Activated T-helper 1 cell treated with Interleukin-2 at 50 U/mL for 16 hours (primary cell): ENCODE data around the gene NACC2.

Experiments used
- DNase-seq: peaks from one replicate; pipeline ENCODE4 v3.0.0-alpha.2; 2020; ENCODE audit warnings: low read depth

The NACC2 gene

DNA sequence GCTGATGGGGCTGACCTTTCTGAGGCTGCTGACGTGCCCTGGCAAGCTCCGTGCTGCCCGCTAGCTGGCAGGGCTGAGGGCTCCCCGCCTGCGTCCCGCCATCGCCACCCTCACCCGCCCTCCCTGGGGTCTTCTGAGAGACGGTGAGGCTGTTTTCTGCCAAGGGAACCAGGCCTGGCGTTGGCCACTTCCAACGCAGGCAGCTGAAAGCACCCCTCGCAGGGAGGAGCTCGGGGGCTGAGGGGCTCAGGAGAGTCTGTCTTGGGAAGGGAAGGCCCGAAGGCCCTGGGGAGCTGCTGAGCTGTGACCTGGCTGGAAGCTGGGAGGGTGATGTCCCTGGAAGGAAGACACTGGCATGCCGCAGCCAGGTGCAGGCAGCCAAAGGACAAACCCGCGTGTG lies 33.3 kb upstream of the NACC2 start:
- no peak for DNase-seq

- DNase-seq, result no peak
Measured at GRCh38 chr9:136127313-136127712, 32.2 kb upstream of the NACC2 start.

- no peak for DNase-seq
Measured at GRCh38 chr9:136124976-136125692, 30.0 kb upstream of the NACC2 start.

- peak; percentile 63 for DNase-seq
Measured at GRCh38 chr9:136122425-136123383, 27.6 kb upstream of the NACC2 start.

DNA sequence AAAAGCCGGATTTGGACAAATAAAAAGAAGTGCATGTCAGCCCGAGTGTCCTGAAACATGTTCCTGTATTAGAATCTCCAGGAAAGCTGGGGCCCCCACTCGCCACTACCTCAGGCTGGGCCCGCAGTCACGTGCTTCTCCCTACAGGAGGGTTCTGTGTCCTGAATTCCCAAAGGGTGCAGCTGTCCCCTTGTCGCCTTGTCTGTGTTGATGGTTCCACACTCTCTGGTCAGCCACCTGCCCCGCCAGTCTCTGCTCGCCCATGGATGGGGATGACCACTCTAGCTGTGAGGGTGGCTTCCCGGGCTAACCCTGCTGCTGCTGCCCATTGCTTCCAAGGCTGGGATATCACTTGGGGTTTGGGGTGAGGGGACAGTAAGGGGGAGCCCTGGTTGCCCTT lies 26.7 kb upstream of the NACC2 start:
- no peak for DNase-seq

GRCh38 chr9:136120438-136120844 lies 25.4 kb upstream of the NACC2 start:
- DNase-seq, result no peak

DNA sequence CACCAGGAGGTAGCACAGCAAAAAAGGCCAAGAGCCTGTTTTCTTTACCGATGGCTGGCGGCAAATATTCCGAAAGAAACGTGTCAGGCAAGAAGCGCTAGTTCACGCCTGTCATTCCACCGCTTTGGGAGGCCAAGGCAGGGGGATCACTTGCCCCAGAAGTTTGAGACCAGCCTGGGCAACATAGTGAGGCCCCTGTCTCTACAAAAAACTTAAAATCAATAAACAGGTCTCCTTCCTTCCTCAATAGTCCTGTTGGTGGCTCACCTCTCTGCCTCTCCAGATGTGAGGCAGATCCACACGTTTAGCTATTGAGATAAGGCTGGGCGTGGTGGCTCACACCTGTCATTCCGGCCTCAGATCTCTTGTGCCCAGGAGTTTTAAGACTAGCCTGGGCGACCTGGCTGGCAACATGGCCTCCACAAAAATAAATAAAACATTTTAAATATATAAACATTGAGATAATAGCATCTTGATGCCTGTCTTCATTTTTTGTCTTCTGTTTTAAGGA lies 24.8 kb upstream of the NACC2 start:
- DNase-seq, result no peak

- no peak for DNase-seq
Measured at GRCh38 chr9:136119061-136119882, 24.2 kb upstream of the NACC2 start.

DNA sequence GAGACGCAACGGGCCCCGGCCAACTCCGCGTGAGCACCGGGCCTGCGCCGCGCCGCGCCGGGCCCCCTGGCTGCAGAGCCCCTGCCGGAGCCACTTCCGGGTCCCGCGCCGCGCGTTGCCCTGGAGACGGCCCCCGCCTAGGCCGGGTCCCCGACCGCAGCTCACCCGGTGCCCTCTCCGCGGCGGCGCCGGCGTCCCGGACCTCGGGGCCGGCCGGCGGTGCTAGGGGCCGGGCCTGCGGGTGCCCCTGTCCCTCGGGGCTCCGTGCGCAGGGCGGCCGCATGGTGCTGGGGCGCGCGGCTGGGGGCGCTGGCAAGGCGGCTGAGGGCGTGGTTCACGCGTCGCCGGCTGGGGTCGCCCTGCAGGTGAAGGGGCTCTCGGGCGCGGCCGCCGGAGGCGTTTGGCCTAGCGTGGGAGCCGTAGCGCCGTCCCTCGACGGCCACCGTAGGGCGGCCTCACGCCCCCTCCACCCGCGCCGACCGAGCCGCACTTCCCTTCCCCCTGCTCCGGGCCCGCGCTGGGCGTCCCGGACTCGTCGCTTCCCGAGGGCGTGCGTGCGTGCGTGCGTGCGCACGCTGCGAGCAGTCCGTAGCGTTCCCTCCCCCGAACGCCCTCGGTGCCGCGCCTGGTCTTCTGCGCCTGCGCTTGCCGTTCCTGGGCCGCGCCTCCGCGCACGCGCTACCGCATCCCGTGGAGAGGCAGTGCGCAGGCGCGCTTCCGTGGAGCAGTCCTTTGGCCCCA lies 23.4 kb upstream of the NACC2 start, which contains the start of gene TMEM250:
Gene TMEM250, minus strand, starts transcription at position 556 of the 741 bp plus-strand sequence. CDS start 1,975 bp downstream, outside the sequence.
- peak; percentile 95 for DNase-seq

DNA sequence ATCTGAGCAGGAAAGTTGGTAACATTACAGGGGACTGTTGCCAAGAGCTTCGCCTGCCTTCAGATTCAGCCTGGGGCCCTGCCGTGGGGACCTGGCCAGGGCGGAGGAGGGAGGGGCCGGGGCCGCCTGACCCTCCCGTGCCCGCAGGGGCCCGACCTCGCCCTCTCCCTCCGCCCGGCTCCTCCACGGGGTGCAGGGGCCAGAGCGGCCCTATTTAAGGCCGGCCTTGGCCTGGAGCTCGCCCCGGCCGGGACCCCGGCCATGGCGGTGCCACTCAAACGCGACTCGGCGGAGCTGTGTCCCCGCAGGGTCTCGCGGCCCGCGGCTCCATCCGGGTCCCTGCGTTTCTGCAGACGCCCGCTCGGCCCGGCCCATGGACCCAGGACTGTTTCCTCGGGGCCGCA lies 22.8 kb upstream of the NACC2 start:
- no peak for DNase-seq

- no peak for DNase-seq
Measured at GRCh38 chr9:136117291-136117915, 22.3 kb upstream of the NACC2 start.

GRCh38 chr9:136116360-136117098 lies 21.4 kb upstream of the NACC2 start:
- DNase-seq, result no peak

DNA sequence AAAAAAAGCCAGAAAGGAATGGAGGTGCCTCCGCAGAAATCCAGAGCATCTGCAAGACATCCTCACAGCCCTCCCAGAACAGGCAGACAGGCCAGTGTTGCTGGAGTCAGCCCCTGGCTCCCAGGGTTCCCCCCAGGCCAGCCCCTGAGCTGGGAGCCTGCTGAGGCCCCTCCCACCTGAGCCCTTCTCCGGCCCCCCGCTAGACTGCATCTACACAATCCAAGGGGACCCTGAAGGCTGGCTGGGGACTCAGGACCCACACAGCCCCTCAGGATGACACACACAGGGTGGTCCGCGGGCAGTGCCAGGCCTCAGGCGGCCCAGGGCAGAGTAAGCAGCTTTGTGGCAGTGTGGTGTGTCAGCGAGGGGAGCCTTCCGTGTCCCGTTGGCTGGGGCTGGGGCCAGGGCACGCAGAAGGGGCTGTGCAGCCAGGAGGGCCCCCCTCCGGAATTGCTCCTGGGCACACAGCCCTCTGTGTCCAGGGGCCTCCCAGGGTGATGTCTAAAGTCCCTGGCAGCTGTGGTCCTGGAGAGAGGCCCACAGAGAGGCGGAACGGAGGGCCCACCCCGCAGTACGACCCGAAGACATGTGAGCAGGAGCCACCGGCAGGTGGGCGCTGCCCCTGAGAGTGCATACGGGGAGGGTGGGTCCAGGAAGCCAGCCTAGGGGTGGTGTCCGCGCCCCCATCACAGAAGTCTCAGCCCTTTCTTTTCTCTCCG lies 20.7 kb upstream of the NACC2 start:
- DNase-seq, result no peak

DNA sequence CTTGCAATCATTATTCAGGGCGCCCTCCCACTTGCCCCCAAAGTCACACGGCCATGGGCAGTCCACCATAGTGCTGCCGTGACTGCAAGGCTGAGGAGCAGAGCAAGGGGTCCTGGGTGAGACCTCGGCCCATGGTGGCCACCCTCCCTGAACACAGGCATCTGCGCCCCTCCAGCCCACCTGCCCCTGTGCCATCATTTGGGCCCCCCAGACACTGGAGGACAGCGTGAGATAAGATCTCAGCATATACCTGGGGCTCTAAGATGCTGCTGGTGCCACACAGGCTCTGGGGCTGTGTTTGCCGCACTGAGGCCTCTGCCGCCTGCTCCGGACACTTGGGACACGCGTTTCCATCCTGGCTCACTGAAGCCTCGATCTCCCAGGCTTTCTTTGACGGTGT lies 20.1 kb upstream of the NACC2 start:
- no peak for DNase-seq

GRCh38 chr9:136114610-136115009 lies 19.5 kb upstream of the NACC2 start:
- no peak for DNase-seq

DNA sequence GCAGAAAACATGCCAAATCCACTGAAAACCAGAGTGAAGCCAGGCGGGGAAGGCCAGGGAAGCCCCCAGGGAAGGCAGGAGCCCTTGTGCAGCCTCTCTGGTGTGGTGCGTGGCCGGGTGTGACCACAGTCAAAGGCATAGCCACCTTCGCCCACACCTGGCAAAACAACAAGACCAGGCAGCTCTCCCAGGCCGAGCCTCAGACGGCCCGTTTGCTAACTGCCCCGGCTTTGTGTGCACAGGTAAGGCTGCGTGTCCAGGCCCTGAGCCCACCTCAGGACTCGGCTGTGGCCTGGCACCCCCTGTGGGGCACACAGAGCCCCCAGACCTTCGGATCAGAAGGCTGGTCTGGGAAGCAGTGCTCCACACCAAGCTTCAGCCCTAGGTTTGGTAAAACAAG lies 17.5 kb upstream of the NACC2 start:
- DNase-seq, result no peak

GRCh38 chr9:136111910-136112309 lies 16.8 kb upstream of the NACC2 start:
- DNase-seq, result no peak

GRCh38 chr9:136111190-136111589 lies 16.1 kb upstream of the NACC2 start:
- DNase-seq, result no peak
